M059J (cell line): ENCODE results near the gene MAOB. TPM values are rescaled to one million over a fixed set of nuclear protein-coding genes. Genes with fewer than 3 reads are reported as not detected.
"Not testable (repeated sequence)": the region's sequence is repeated elsewhere in the genome, so short reads cannot be mapped to it uniquely, and the experiment has no call there.

ENCODE experiments used
- DNase-seq: peaks from one replicate; pipeline ENCODE4 v3.0.0-alpha.2; 2012; ENCODE audit warnings: low read depth
- total RNA-seq: library from RNA; depleted of rRNA; stranded (reverse); fragments of >200 nt; shearing (Covaris generic); gene quantifications from 2 replicates; pipeline ENCODE4 v1.2.3, GENCODE V29; 2014

The MAOB gene
- total RNA-seq, 1 experiment from 2014 or later, result 0.30 TPM

DNA sequence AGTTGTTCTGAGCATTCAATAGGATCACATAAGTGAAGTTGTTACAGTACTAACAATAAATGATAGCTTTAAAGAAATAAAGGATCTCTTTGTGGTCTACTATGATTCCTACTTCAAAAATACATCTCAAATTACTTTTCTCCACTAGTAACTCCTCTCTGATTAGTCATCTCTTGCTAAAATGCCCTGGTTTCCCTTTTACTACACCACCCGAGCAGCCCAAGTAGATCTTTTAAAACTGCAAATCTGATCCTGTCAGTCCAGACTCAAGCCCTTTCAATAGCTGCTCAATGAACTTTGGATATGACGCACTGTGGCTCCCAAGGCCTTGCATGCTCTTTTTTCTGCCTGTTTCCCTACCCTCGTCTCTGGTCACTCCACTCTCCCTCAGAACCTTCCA, 128.6 kb downstream of the MAOB start:
- DNase-seq, result peak; percentile 26

- DNase-seq, result peak; percentile 73
These were observed 132.0 kb downstream of the MAOB start for GRCh38 chrX:43750248-43750676.

GRCh38 chrX:43747476-43747875, 134.8 kb downstream of the MAOB start:
- DNase-seq, result no peak

DNA sequence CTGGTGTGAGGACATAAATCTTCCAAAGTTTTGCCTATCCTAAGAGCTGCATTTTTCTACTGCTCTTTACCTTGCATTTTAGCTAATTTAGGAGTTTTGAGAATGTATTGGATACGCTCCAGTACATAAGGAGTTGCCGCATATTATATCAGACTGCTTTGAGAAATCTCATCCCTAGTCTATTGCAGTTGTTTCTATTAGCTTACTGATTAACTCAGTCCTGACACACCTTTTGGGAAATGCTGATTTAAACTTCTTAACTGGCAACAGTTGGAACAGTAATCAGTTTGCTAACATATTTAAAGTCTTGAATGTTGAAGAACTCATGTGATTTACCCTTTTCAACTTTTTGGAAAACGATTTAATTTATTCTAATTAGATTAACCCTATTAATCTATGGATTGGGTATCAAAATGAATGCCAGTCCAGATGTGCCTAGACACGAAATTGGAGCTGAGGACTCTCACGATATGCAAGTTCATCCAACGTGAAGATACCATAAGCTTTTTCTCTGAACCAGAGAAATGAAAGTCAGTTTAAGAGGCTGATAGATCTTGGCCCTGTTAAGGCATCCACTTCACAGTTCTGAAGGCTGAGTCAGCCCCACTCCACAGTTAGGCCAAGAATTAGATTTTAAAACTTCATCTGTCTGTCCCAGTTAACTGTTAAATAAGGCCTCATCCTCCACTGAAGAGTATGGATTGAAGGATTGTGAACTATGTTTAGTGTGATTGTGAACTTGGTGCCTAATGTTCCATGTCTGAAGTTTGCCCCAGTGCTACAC, 136.1 kb downstream of the MAOB start:
- peak; percentile 9 for DNase-seq

- DNase-seq, result no peak
These were observed 138.0 kb downstream of the MAOB start for GRCh38 chrX:43744284-43744683.

- no peak for DNase-seq
These were observed 139.0 kb downstream of the MAOB start for GRCh38 chrX:43743100-43743822.

DNA sequence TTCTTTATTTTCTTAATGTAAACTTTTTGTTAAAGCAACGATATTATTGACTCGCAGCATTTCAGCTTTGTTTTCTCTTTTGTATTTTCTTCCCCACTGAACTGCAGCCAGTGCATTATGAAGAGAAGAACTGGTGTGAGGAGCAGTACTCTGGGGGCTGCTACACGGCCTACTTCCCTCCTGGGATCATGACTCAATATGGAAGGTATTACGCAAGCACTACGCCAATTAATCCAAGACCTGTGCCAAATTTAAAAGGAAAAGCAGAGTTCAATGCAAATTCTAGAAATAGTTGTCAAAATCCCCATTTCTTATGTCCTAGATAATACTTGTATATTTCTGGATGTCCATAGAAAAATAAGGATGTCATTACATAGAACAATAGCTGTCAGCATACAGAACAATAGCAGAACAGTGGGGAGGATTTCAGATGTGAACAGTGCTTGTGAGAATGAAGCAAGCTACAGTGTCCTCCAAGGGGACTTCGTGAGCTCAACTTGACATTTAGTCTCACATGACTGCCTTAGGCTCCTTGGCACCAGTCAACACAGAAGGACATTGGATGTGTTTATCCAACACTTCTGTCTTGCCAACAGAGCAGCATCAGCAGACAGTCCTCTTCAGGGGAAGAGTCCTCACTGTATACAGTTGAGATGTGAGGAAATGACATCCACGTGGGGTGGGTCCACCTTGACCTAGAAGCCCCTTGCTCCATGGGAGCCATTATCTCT, 140.2 kb downstream of the MAOB start:
- peak; percentile 23 for DNase-seq

DNA sequence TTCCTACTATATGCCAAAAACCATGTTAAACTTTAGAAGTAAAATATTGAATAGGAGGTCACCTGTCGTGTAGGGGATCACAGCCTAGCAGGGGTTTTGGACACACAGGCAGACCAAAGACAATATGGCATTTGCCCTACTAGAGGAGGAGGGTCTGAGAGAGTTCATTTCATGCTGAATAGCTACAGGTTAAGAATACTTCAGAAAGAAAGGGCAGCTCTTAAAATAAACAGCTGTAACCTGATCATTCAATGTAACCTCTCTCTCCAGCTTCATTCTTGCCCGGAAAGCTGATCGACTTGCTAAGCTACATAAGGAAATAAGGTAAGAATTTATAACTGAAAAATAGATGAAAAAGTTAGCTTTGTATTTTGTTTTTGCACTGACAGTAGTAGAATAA, 146.3 kb downstream of the MAOB start:
- no peak for DNase-seq

GRCh38 chrX:43735534-43735933, 146.7 kb downstream of the MAOB start:
- DNase-seq, result no peak

DNA sequence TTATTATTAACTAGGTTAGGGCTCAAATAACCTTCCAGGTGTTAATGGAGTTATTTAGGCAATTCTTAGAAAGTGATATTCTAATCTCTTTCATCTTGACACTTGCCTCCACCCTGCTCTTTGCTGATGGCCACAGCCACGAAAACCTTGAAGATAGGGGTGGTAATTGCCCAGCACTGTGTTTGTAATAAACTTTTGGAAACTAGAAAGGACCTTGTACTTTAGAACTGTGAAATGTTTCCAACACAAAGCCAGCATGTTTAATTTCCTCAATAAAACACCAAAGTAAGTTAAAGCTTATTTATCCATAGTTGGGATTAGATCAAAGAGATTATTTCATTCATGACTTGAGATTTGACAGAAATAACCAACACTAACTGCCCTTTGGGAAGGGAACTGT, 147.8 kb downstream of the MAOB start:
- no peak for DNase-seq

DNA sequence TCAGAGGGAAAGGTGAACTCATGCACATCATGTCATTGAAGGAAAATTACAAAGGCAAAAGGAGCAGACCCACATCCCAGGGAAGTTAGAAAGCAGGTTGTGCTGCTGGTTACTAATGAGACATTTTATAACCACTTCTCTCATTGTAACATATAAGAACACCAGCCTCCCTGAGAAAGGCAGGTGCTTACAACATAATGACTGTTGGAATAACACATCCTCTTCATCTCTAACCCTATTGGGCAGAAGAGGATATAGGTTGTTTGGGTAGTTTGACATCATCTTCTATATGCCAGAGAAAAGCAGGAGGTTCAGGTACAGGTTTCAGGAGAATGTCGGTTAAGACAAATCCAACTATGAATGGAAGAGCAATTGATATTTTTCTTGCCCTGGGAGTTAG, 148.6 kb downstream of the MAOB start:
- DNase-seq, result no peak

GRCh38 chrX:43731086-43731485, 151.2 kb downstream of the MAOB start:
- DNase-seq, result no peak

DNA sequence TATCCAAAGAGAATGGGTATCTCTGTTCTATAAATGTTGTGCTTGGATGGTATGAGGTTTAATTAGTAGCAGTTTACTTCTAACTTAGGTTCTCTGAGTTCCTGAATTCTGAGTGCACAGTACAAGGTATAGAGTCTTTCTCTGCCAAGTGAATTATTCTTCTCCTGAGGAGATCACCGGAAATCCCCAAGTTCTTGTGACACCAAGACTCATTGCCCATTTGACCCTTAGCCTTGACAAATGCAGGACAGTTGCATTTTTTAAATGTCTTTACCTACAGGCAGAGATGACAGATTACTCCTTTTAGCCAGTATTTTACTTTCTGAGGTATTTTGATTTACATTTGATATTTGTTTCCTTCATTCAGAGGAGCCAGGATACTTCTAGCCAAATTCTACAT, 153.3 kb downstream of the MAOB start:
- no peak for DNase-seq

DNA sequence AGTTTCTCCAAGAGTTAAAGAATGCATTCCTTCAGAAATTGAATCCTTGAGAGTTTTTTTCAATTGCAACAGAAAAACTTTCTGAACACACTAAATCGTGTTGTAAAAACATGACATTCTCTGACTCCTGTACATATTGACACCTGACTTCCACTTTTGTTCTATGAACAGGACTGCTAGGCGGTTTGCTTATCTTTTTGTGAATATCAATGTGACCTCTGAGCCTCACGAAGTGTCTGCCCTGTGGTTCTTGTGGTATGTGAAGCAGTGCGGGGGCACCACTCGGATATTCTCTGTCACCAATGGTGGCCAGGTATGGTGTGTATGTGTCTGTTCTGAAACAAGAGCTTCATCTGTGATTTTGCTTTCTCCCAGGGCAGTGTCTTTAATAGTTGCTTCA, 154.2 kb downstream of the MAOB start:
- DNase-seq, result no peak

DNA sequence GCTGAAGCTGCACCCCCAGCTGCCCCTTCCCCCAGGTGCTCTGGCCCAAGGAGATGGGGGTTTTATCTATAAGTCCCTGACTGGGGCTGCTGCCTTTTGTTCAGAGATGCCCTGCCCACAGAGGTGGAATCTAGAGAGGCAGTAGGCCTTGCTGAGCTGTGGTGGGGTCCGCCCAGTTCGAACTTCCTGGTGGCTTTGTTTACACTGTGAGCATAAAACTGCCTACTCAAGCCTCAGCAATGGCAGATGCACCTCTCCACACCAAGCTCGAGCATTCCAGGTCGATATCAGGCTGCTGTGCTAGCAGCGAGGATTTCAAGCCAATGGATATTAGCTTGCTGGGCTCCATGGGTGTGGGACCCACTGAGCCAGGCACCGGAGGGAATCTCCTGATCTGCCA, 155.0 kb downstream of the MAOB start:
- not testable (repeated sequence) for DNase-seq

DNA sequence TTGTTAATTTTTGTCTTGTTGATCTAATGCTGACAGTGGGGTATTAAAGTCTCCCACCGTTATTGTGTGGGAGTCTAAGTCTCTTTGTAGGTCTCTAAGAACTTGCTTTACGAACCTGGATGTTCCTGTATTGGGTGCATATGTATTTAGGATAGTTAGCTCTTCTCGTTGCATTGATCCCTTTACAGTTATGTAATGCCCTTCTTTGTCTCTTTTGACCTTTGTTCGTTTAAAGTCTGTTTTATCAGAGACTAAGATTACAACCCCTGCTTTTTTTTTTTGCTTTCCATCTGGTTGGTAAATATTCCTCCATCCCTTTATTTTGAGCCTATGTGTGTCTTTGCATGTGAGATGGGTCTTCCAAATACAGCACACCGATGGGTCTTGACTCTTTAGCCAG, 157.0 kb downstream of the MAOB start:
- not testable (repeated sequence) for DNase-seq

- DNase-seq, result no peak
These were observed 161.3 kb downstream of the MAOB start for GRCh38 chrX:43720961-43721360.

DNA sequence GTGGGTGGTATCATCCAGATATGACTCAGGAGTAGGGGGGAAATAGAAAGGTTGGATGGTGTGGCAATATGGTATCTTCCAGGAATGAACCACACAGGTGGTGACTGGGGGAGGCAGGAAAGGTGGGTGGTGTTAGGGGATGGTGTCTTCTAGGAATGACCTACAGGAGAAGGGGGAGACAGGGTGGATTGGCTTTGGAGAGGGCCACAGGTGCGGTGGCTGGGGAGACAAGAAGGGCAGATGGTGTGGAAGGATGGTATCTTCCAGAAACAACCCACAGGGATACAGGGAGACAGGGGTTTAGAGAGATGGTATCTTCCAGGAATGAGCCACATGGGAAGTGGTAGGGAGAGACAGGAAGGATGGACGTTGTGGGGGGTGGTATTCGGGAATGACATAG, 162.2 kb downstream of the MAOB start:
- DNase-seq, result no peak

DNA sequence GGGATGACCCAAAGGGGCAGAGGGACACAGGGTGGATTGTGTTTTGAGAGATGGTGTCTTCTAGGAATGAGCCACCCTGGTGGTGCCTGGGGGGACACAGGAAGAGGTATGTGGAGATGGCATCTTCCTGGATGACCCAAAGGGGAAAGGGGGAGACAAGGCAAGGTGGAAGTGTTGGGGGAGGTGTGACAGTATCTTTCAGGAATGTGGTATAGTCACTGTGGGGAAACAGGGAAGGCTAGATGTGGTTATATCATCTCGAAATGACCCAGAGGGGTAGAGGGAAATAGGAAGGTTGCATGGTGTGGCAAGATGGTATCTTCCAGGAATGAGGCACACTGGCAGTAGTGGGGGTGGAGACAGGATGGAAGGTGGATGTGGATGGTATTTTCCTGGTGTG, 163.3 kb downstream of the MAOB start:
- DNase-seq, result peak; percentile 88

- peak; percentile 76 for DNase-seq
These were observed 163.7 kb downstream of the MAOB start for GRCh38 chrX:43718546-43718945.

DNA sequence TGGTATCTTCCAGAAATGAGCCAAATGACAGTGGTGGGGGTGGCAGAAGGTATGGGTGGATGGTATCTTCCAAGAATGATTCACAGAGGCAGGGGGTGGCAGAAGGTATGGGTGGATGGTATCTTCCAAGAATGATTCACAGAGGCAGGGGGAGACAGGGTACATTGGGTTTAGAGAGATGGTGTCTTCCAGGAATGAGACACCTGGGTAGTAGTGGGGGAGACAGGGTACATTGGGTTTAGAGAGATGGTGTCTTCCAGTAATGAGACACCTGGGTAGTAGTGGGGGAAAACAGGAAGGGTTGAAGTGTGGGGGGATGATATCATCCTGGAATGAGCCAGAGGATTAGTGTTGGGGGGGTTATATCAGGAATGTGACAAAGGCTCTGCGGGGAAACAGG, 164.2 kb downstream of the MAOB start:
- DNase-seq, result no peak

DNA sequence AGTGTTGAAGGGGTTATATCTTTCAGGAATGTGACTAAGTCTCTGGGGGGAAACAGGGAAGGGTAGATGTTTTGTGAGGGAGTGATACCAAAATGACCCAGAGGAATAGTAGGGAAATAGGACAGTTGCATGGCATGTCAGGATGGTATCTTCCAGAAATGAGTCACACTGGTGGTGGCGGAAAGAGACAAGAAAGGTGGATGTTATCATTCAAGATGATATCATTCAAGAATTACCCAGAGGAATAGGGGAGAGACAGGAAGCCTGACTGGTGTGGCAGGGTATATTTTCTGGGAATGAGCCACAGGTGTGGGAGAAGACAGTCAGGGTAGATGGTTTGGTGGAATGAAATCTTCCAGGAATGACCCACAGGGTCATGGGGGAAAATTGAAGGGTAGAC, 165.1 kb downstream of the MAOB start:
- peak; percentile 76 for DNase-seq

DNA sequence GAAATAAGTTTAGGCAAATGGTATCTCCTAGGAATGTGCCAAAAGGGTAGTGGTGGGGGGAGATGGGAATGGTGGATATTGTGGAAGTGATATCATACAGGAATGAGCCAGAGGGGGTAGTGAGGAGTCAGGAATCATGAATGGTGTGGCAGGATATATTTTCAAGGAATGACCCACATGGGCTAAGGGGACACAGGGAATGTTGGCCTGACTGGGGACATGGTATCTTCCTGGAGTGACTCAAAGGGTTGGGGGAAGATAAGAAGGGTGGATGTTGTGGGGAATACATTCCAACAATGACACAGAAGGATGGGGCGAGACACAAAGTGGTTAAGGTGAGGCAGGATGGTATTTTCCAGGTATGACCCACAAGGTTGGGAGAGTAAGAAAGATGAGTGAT, 165.6 kb downstream of the MAOB start:
- peak; percentile 40 for DNase-seq
